Lung (tissue), 12 donors: Measurements from ENCODE around the gene TNNT2. TPM values are rescaled to one million over a fixed set of nuclear protein-coding genes. Genes with fewer than 3 reads are reported as not detected.

Experiments
- ATAC-seq: fragments of 200-7000 bp; cut with Tn5 transposase; one replicate; pipeline ENCODE4 v1.9.1; 2020; ENCODE audit warnings: moderate number of reproducible peaks; ENCODE audit not compliant: insufficient read depth, low FRiP score
- DNase-seq, 3 donors: peaks; one replicate each; pipeline ENCODE4 v3.0.0-alpha.2; 2013 to 2017
- H3K27ac ChIP-seq, 2 donors: one replicate each; pipeline ENCODE4 v1.5.1; 2013; ENCODE audit warnings: mild to moderate bottlenecking in 2 of 2, moderate library complexity in 2 of 2, control low read depth in 1 of 2, inconsistent platforms in 1 of 2, low read depth in 1 of 2, low read length in 1 of 2
- H3K27me3 ChIP-seq, 3 donors: one replicate each; pipeline ENCODE4 v1.5.1; 2013; ENCODE audit warnings: low read length in 2 of 3; ENCODE audit not compliant: control insufficient read depth in 3 of 3, insufficient read depth in 3 of 3
- H3K36me3 ChIP-seq, 4 donors: one replicate each; pipeline ENCODE4 v1.5.1; 2013; ENCODE audit warnings: low read length in 4 of 4, mild to moderate bottlenecking in 1 of 4, moderate library complexity in 1 of 4; ENCODE audit not compliant: control insufficient read depth in 4 of 4, insufficient read depth in 4 of 4
- H3K4me1 ChIP-seq, 5 donors: one replicate each; pipeline ENCODE4 v1.5.1; 2013; ENCODE audit warnings: low read length in 5 of 5, mild to moderate bottlenecking in 2 of 5, moderate library complexity in 1 of 5; ENCODE audit not compliant: control insufficient read depth in 5 of 5, insufficient read depth in 5 of 5
- H3K4me3 ChIP-seq: one replicate; pipeline ENCODE4 v1.5.1; 2013; ENCODE audit warnings: mild to moderate bottlenecking, control low read depth, moderate library complexity
- H3K9ac ChIP-seq, 2 donors: one replicate each; pipeline ENCODE4 v1.5.1; 2013; ENCODE audit warnings: low read length in 2 of 2, control low read depth in 1 of 2; ENCODE audit not compliant: insufficient read depth in 1 of 2
- H3K9me3 ChIP-seq, 4 donors: one replicate each; pipeline ENCODE4 v1.5.1; 2013; ENCODE audit warnings: low read length in 3 of 4, mild to moderate bottlenecking in 1 of 4, moderate library complexity in 1 of 4; ENCODE audit not compliant: control insufficient read depth in 4 of 4, insufficient read depth in 3 of 4
- CTCF ChIP-seq: IDR thresholded peaks from 2 replicates; pipeline ENCODE4 v1.5.1; 2012; ENCODE audit warnings: mild to moderate bottlenecking; ENCODE audit errors: control extremely low read depth, extremely low read depth
- WGBS, 2 donors: extraction: QIAGEN DNeasy Blood & Tissue Kit; methylation state at CpG; one replicate each; pipeline ENCODE4 v1.1.7; 2013; 5-methylcytosine and 5-hydroxymethylcytosine counted together
- polyA plus RNA-seq, 2 donors: library from polyadenylated mRNA; stranded (reverse); fragments of 200-250 nt; gene quantifications; one replicate each; pipeline ENCODE4 v1.2.1, GENCODE V29; 2013
- total RNA-seq, 2 donors: library from RNA; depleted of rRNA in 1 of 2; stranded (reverse); fragments of >200 nt in 1 of 2; gene quantifications; one replicate each; pipeline ENCODE4 v1.2.1, GENCODE V29; 2014 to 2021
- donor health status: control.
- donor health status: control.
- donor health status: Bipolar disorder and iron deficiency.
- donor health status: healthy.
- donor health status: DM: yes; HTN: yes; CAD: no.

TNNT2 gene
- total and polyA plus RNA-seq, 4 donors = 2.0 to 10.4 (median 5.4) TPM

- Histone ChIP-seq H3K36me3 (peaks cover 0 to 2% (median 0%) of the 10 kb centered on the region in 4 donors), H3K27me3 (no peaks in the 10 kb centered on the region), H3K9ac (no peak overlapping the region), H3K9me3 (no peaks in the 10 kb centered on the region), H3K4me1 (peaks cover 0 to 8% (median 0%) of the 10 kb centered on the region in 5 donors), H3K27ac (peak overlapping the region in 1 of 2 donors; percentile 11), H3K4me3 (no peak overlapping the region)
- TF ChIP-seq CTCF = no peak
- ATAC-seq (no peak), DNase-seq (no peak)
- WGBS, 2 donors = 87 to 91% methylated on average over 2 of the region's 2 CpGs
Observed at GRCh38 chr1:201359873-201360210, 17.6 kb downstream of the TNNT2 start.

GRCh38 chr1:201359031-201359872, 18.2 kb downstream of the TNNT2 start:
- no peaks in the 10 kb centered on the region for H3K27me3 ChIP-seq
- peak overlapping the region in 1 of 2 donors; percentile 67 for H3K27ac ChIP-seq
- no peak for TF ChIP-seq CTCF
- peaks cover 0 to 8% (median 0%) of the 10 kb centered on the region in 5 donors for H3K4me1 ChIP-seq
- DNase-seq (no peak), ATAC-seq (no peak)
- H3K4me3 ChIP-seq = no peak overlapping the region
- peaks cover 0 to 2% (median 0%) of the 10 kb centered on the region in 4 donors for H3K36me3 ChIP-seq
- H3K9me3 ChIP-seq = no peaks in the 10 kb centered on the region
- H3K9ac ChIP-seq = no peak overlapping the region
- 82 to 84% methylated on average over 18 of the region's 18 CpGs for WGBS, 2 donors

- DNase-seq (no peak), ATAC-seq (no peak)
Observed at GRCh38 chr1:201358596-201358995, 18.9 kb downstream of the TNNT2 start.

More at GRCh38 chr1:201358596-201358995, 18.9 kb downstream of the TNNT2 start:
- TF ChIP-seq CTCF = no peak
- Histone ChIP-seq H3K36me3 (peaks cover 0 to 2% (median 0%) of the 10 kb centered on the region in 4 donors), H3K9ac (no peak overlapping the region), H3K9me3 (no peaks in the 10 kb centered on the region), H3K4me3 (no peak overlapping the region), H3K27ac (peak overlapping the region in 1 of 2 donors; percentile 67), H3K27me3 (no peaks in the 10 kb centered on the region), H3K4me1 (peaks cover 0 to 8% (median 0%) of the 10 kb centered on the region in 5 donors)
- WGBS, 2 donors = 85 to 91% methylated on average over 4 of the region's 4 CpGs
